Psoas muscle (tissue), 8 donors: Measurements from ENCODE around the gene EFCAB10. TPM values are rescaled to one million over a fixed set of nuclear protein-coding genes. Genes with fewer than 3 reads are reported as not detected.

Experiments used
- ATAC-seq, 4 donors: fragments of 200-7000 bp; cut with Tn5 transposase; one replicate each; pipeline ENCODE4 v1.9.1; 2020; ENCODE audit warnings: moderate library complexity in 3 of 4, mild to moderate bottlenecking in 2 of 4
- DNase-seq, 2 donors: peaks; one replicate each; pipeline ENCODE4 v3.0.0-alpha.2; 2020
- H3K27ac ChIP-seq: fragments of 200-600 bp; one replicate; pipeline ENCODE4 v1.8.0; 2022
- H3K27me3 ChIP-seq, 3 donors: fragments of 200-600 bp in 1 of 3; one replicate each; pipeline versions ENCODE4 v1.6.1 to v1.8.0; 2013 to 2022; ENCODE audit warnings: low read length in 2 of 3, mild to moderate bottlenecking in 2 of 3, moderate library complexity in 1 of 3; ENCODE audit not compliant: insufficient read depth in 3 of 3
- H3K36me3 ChIP-seq, 2 donors: fragments of 200-600 bp in 1 of 2; one replicate each; pipeline versions ENCODE4 v1.6.1 to v1.8.0; 2013 to 2022; ENCODE audit warnings: low read depth in 1 of 2, mild to moderate bottlenecking in 1 of 2, moderate library complexity in 1 of 2; ENCODE audit not compliant: insufficient read depth in 1 of 2
- H3K4me1 ChIP-seq: fragments of 200-600 bp; one replicate; pipeline ENCODE4 v1.8.0; 2022
- H3K4me3 ChIP-seq: fragments of 200-600 bp; one replicate; pipeline ENCODE4 v1.8.0; 2022; ENCODE audit warnings: mild to moderate bottlenecking
- H3K9me3 ChIP-seq: fragments of 200-600 bp; one replicate; pipeline ENCODE4 v1.8.0; 2022
- CTCF ChIP-seq: fragments of 200-600 bp; IDR thresholded peaks from one replicate; pipeline ENCODE4 v1.8.0; 2022; ENCODE audit warnings: antibody characterized with exemption
- WGBS, 3 donors: extraction: QIAGEN DNeasy Blood & Tissue Kit; methylation state at CpG; one replicate each; pipeline versions ENCODE4 v1.1.6 to v1.1.7; 2013; 5-methylcytosine and 5-hydroxymethylcytosine counted together
- intact Hi-C, 2 donors: fragments of 100-400 bp; cut with DNase I; formaldehyde crosslinking; loops; one replicate each; pipeline versions ENCODE4 v1.11.0 to v1.14.2; 2022
- long read RNA-seq, 2 donors: library from polyadenylated mRNA; unstranded; transcript quantifications; one replicate each; pipeline ENCODE4 v2.0.0, GENCODE V29; 2021
- polyA plus RNA-seq, 3 donors: library from polyadenylated mRNA; stranded (reverse); fragments of 200-250 nt; gene quantifications; one replicate each; pipeline ENCODE4 v1.2.3, GENCODE V29; 2013
- total RNA-seq, 4 donors: library from RNA; stranded (reverse); fragmentation: NEBNext Ultra II Directional in 2 of 4; extraction: Animal tissue kit (Norgen Biotek cat#: 25700) in 2 of 4; gene quantifications; one replicate each; pipeline versions ENCODE4 v1.2.1 to v1.2.4, GENCODE V29; 2021 to 2023
- donor health status: healthy with polysubstance abuse.
- donor health status: DM: no; HTN: no; CAD: no; lungs with moderate emphysema.
- donor health status: Bipolar disorder and iron deficiency.
- donor health status: healthy.
- donor health status: DM: yes; HTN: yes; CAD: no.
- donor health status: DM: no; HTN: no; CAD: no.
- donor health status: DM: no; HTN: no; CAD: no.
- donor health status: DM: yes; HTN: yes; CAD: no.

The EFCAB10 gene
- total RNA-seq = not detected
- not detected for polyA plus RNA-seq
- long read RNA-seq, donor 1 = 0 reads
- long read RNA-seq, donor 2 = 0 reads

GRCh38 chr7:105581066-105581811 is at the start of gene EFCAB10:
EFCAB10 (minus strand) TSS chr7:105581493; CDS start chr7:105581463, 30 bp downstream.
- no peaks in the 10 kb centered on the region for H3K36me3 ChIP-seq
- H3K27me3 ChIP-seq = peaks cover 0 to 4% (median 3%) of the 10 kb centered on the region in 3 donors
- TF ChIP-seq CTCF = no peak
- peak within 1 kb of the TSS; percentile 33 for H3K4me3 ChIP-seq
- no peaks in the 10 kb centered on the region for H3K4me1 ChIP-seq
- no peaks in the 10 kb centered on the region for H3K9me3 ChIP-seq
- intact Hi-C loops = no loop called here
- ATAC-seq (peak in 3 of 4 donors; percentile 37 to 69 (median 57)), DNase-seq (peak; percentile 35 to 63)
- no peak within 1 kb of the TSS for H3K27ac ChIP-seq
- 12 to 15% (median 13%) methylated on average over 35 to 36 of the region's 36 CpGs for WGBS, 3 donors

- intact Hi-C loops = no loop called here
- H3K36me3 ChIP-seq = peaks cover 0 to 25% of the 10 kb centered on the region in 2 donors
- H3K27ac ChIP-seq = no peak overlapping the region
- H3K4me1 ChIP-seq = peaks cover 6% of the 10 kb centered on the region
- TF ChIP-seq CTCF = no peak
- H3K9me3 ChIP-seq = no peaks in the 10 kb centered on the region
- WGBS, 3 donors = 93 to 96% (median 94%) methylated on average over 2 of the region's 2 CpGs
- H3K4me3 ChIP-seq = no peak overlapping the region
- no peaks in the 10 kb centered on the region for H3K27me3 ChIP-seq
- DNase-seq (no peak), ATAC-seq (no peak)
Observed at GRCh38 chr7:105625986-105626385, 44.7 kb upstream of the EFCAB10 start.

GRCh38 chr7:105623906-105624305 is 42.6 kb upstream of the EFCAB10 start:
- Histone ChIP-seq H3K4me1 (peaks cover 6% of the 10 kb centered on the region), H3K27me3 (no peaks in the 10 kb centered on the region), H3K36me3 (peaks cover 0 to 30% of the 10 kb centered on the region in 2 donors), H3K27ac (no peak overlapping the region), H3K9me3 (no peaks in the 10 kb centered on the region), H3K4me3 (no peak overlapping the region)
- ATAC-seq = no peak
- DNase-seq = no peak
- 97 to 98% (median 97%) methylated on average over 15 of the region's 15 CpGs for whole genome bisulfite sequencing, 3 donors
- TF ChIP-seq CTCF = no peak
- intact Hi-C loops = no loop called here

GRCh38 chr7:105623378-105623777 is 42.1 kb upstream of the EFCAB10 start:
- DNase-seq = no peak
- no peaks in the 10 kb centered on the region for H3K27me3 ChIP-seq
- no peak for TF ChIP-seq CTCF
- intact Hi-C loops = no loop called here
- 86 to 89% (median 88%) methylated on average over 5 of the region's 5 CpGs for WGBS, 3 donors
- H3K4me3 ChIP-seq = no peak overlapping the region
- no peak for ATAC-seq
- H3K36me3 ChIP-seq = peaks cover 0 to 30% of the 10 kb centered on the region in 2 donors
- no peaks in the 10 kb centered on the region for H3K9me3 ChIP-seq
- H3K27ac ChIP-seq = no peak overlapping the region
- peaks cover 6% of the 10 kb centered on the region for H3K4me1 ChIP-seq
